Gastrocnemius medialis (tissue), 4 donors: Measurements from ENCODE around the gene SMIM12. TPM values are rescaled to one million over a fixed set of nuclear protein-coding genes. Genes with fewer than 3 reads are reported as not detected.
"Not testable (repeated sequence)": the region's sequence is repeated elsewhere in the genome, so short reads cannot be mapped to it uniquely, and the experiment has no call there.

Experiments used
- ATAC-seq, 2 donors: fragments of 150-250 bp; one replicate each; pipeline ENCODE4 v1.9.1; 2016
- DNase-seq, 2 donors: peaks; one replicate each; pipeline ENCODE4 v3.0.0-alpha.2; 2019
- H3K27ac ChIP-seq, 4 donors: fragments of 200-600 bp; sonication (generic); 1 replicate in 1 of 4; 2 replicates in 3 of 4; pipeline ENCODE4 v1.5.1; 2016 to 2018; ENCODE audit warnings: mild to moderate bottlenecking in 2 of 4, moderate library complexity in 1 of 4
- H3K27me3 ChIP-seq, 3 donors: fragments of 200-600 bp; sonication (generic) in 2 of 3; 1 replicate in 1 of 3; 2 replicates in 2 of 3; pipeline versions ENCODE4 v1.5.1 to v1.6.0; 2016 to 2019; ENCODE audit warnings: mild to moderate bottlenecking in 1 of 3, moderate library complexity in 1 of 3
- H3K36me3 ChIP-seq, 2 donors: fragments of 200-600 bp; sonication (generic) in 1 of 2; one replicate each; pipeline ENCODE4 v1.5.1; 2017 to 2018
- H3K4me1 ChIP-seq, 2 donors: fragments of 200-600 bp; sonication (generic) in 1 of 2; one replicate each; pipeline ENCODE4 v1.5.1; 2016 to 2017; ENCODE audit warnings: mild to moderate bottlenecking in 2 of 2
- H3K4me3 ChIP-seq, 4 donors: fragments of 200-600 bp; sonication (generic) in 3 of 4; 1 replicate in 1 of 4; 2 replicates in 3 of 4; pipeline ENCODE4 v1.5.1; 2016 to 2019; ENCODE audit warnings: mild to moderate bottlenecking in 2 of 4
- H3K9me3 ChIP-seq, 3 donors: fragments of 200-600 bp; sonication (generic) in 2 of 3; 1 replicate in 1 of 3; 2 replicates in 2 of 3; pipeline ENCODE4 v1.5.1; 2016 to 2019
- CTCF ChIP-seq, 5 experiments: fragments of 450-650 bp in 3 of 5; fragments of 200-600 bp in 2 of 5; sonication (generic) in 2 of 5; IDR thresholded peaks in 4 of 5; conservative IDR thresholded peaks in 1 of 5; 1 replicate in 4 of 5; 2 replicates in 1 of 5; pipeline ENCODE4 v1.5.1; 2016 to 2019; ENCODE audit warnings: antibody characterized with exemption in 5 of 5, mild to moderate bottlenecking in 3 of 5, moderate library complexity in 3 of 5
- POLR2A ChIP-seq, 2 donors: fragments of 450-650 bp; IDR thresholded peaks; one replicate each; pipeline ENCODE4 v1.6.1; 2017; ENCODE audit warnings: antibody characterized with exemption in 2 of 2, mild to moderate bottlenecking in 2 of 2, moderate library complexity in 2 of 2
- in situ Hi-C, 4 donors: fragments of 200-750 bp; cut with MboI; loops; one replicate each; pipeline versions ENCODE4 v1.15.0 to v1.8.0; 2017; ENCODE audit warnings: low sequenced_read_pairs in 4 of 4
- intact Hi-C: fragments of 100-400 bp; cut with DNase I; formaldehyde crosslinking; loops from one replicate; pipeline ENCODE4 v1.15.1; 2023; ENCODE audit warnings: low total_unique reads
- total RNA-seq, 4 donors: library from RNA; depleted of rRNA; stranded (reverse); fragments of >200 nt; gene quantifications; one replicate each; pipeline versions ENCODE4 v1.1.0 to v1.2.3, GENCODE V29; 2016

The SMIM12 gene
- total RNA-seq, 4 donors from 2014 or later = 24.2 to 40.8 (median 35.6) TPM

GRCh38 chr1:34827341-34827941, 32.1 kb downstream of the SMIM12 start:
- no peak for TF ChIP-seq POLR2A (IDR thresholded peaks at IDR 0.05)
- no peak for TF ChIP-seq CTCF (IDR thresholded peaks at IDR 0.05 in 4 of 5, conservative IDR thresholded peaks at IDR 0.05 in 1 of 5)
- Histone ChIP-seq H3K9me3 (no peaks in the 10 kb centered on the region), H3K36me3 (no peaks in the 10 kb centered on the region), H3K4me1 (peaks cover 2 to 4% of the 10 kb centered on the region in 2 donors), H3K27ac (peak overlapping the region in 1 of 4 donors; percentile 4), H3K4me3 (no peak overlapping the region), H3K27me3 (no peaks in the 10 kb centered on the region)
- DNase-seq (no peak), ATAC-seq (no peak)
- intact Hi-C loops (no loop called here), in situ Hi-C loops (no loop called here)

GRCh38 chr1:34825455-34826091, 34.0 kb downstream of the SMIM12 start:
- no peak overlapping the region for H3K4me3 ChIP-seq
- intact Hi-C loops = no loop called here
- H3K36me3 ChIP-seq = no peaks in the 10 kb centered on the region
- DNase-seq = no peak
- TF ChIP-seq CTCF (IDR thresholded peaks at IDR 0.05 in 4 of 5, conservative IDR thresholded peaks at IDR 0.05 in 1 of 5) (no peak), POLR2A (IDR thresholded peaks at IDR 0.05) (no peak)
- no peaks in the 10 kb centered on the region for H3K9me3 ChIP-seq
- in situ Hi-C loops = no loop called here
- ATAC-seq = no peak
- H3K4me1 ChIP-seq = peaks cover 4 to 6% of the 10 kb centered on the region in 2 donors
- no peaks in the 10 kb centered on the region for H3K27me3 ChIP-seq
- H3K27ac ChIP-seq = no peak overlapping the region

- H3K4me3 ChIP-seq = no peak overlapping the region
- ATAC-seq = no peak
- H3K27me3 ChIP-seq = no peaks in the 10 kb centered on the region
- H3K36me3 ChIP-seq = no peaks in the 10 kb centered on the region
- TF ChIP-seq CTCF (IDR thresholded peaks at IDR 0.05 in 4 of 5, conservative IDR thresholded peaks at IDR 0.05 in 1 of 5) (no peak), POLR2A (IDR thresholded peaks at IDR 0.05) (no peak)
- no peak for DNase-seq
- in situ Hi-C loops = no loop called here
- H3K4me1 ChIP-seq = peaks cover 4 to 6% of the 10 kb centered on the region in 2 donors
- no peaks in the 10 kb centered on the region for H3K9me3 ChIP-seq
- no peak overlapping the region for H3K27ac ChIP-seq
- intact Hi-C loops = no loop called here
Measured at GRCh38 chr1:34824817-34825454, 34.6 kb downstream of the SMIM12 start.

GRCh38 chr1:34822202-34822601, 37.3 kb downstream of the SMIM12 start:
- in situ Hi-C loops = no loop called here
- Histone ChIP-seq H3K27ac (no peak overlapping the region), H3K36me3 (no peaks in the 10 kb centered on the region), H3K27me3 (no peaks in the 10 kb centered on the region), H3K9me3 (no peaks in the 10 kb centered on the region), H3K4me1 (peaks cover 4 to 6% of the 10 kb centered on the region in 2 donors), H3K4me3 (no peak overlapping the region)
- intact Hi-C loops = no loop called here
- DNase-seq (no peak), ATAC-seq (no peak)
- TF ChIP-seq CTCF (IDR thresholded peaks at IDR 0.05 in 4 of 5, conservative IDR thresholded peaks at IDR 0.05 in 1 of 5) (no peak), POLR2A (IDR thresholded peaks at IDR 0.05) (no peak)

- H3K4me1 ChIP-seq, H3K9me3 ChIP-seq, H3K4me3 ChIP-seq, in situ Hi-C loops, DNase-seq, intact Hi-C loops, H3K36me3 ChIP-seq, H3K27me3 ChIP-seq, ATAC-seq, H3K27ac ChIP-seq: not testable (repeated sequence)
Measured at GRCh38 chr1:34818862-34819261, 40.7 kb downstream of the SMIM12 start.
